Keratinocyte (primary cell): Measurements from ENCODE around the gene UFD1.

Experiments used
- CTCF ChIP-seq, 3 experiments: IDR thresholded peaks in 1 of 3; conservative IDR thresholded peaks in 1 of 3; optimal IDR thresholded peaks in 1 of 3; 2 replicates in 2 of 3; 3 replicates in 1 of 3; pipeline versions ENCODE3 to v1.5.1; 2011; ENCODE audit warnings: low read length in 3 of 3, mild to moderate bottlenecking in 3 of 3, moderate library complexity in 2 of 3, control low read depth in 1 of 3, inconsistent platforms in 1 of 3; ENCODE audit not compliant: insufficient read depth in 2 of 3; ENCODE audit errors: extremely low read depth in 1 of 3
- EZH2 ChIP-seq: IDR thresholded peaks from one replicate; pipeline ENCODE4 v1.6.1; 2012; ENCODE audit warnings: inconsistent platforms, mild to moderate bottlenecking, low read length, moderate library complexity

DNA sequence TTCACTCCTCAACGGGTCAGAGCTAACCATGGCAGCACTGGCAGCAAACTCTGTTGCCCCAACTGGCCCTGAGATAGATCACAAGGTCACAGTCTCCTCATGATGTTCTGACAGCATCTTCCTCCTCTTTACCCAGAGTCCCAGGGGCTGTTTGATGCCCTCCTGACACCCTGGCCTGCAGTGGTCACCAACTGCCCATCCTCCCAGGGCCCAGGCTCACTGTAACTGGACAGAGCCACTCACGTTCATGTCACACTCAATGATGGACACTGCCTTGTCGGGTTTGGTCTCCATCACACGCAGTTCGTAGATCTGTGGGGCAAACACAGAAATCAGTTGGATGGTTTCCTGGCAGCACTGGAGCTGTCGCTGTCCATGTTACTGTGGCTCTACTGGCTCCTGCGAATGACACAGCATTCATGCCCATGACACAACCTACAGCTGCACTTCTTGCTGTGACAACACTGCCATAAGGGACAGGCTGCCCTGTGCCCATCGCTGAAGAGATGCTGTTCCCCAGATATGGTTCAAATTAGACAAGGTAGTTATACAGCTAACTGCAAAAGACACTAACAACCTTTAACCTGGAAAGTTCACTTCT lies 21.1 kb downstream of the UFD1 start:
- no peak for TF ChIP-seq CTCF (optimal IDR thresholded peaks at IDR 0.05 in 1 of 3, IDR thresholded peaks at IDR 0.05 in 1 of 3, conservative IDR thresholded peaks at IDR 0.05 in 1 of 3; ENCODE audit: extremely low read depth in 1 of 3, insufficient read depth in 2 of 3, low read length in 3 of 3)
- TF ChIP-seq EZH2 = no peak
